CD4-positive, alpha-beta T cell (primary cell): ENCODE data around the gene CNIH4. TPM values are rescaled to one million over a fixed set of nuclear protein-coding genes. Genes with fewer than 3 reads are reported as not detected.
"Not testable (repeated sequence)": the region's sequence is repeated elsewhere in the genome, so short reads cannot be mapped to it uniquely, and the experiment has no call there.

Experiments
- ATAC-seq: fragments of 200-7000 bp; cut with Tn5 transposase; one replicate; pipeline ENCODE4 v1.10.0; 2022; ENCODE audit warnings: mild to moderate bottlenecking; ENCODE audit not compliant: poor library complexity
- CTCF ChIA-PET: fragments of 350-600 bp; sonication (Branson Sonifier 250); formaldehyde crosslinking; loops from one replicate; lab custom pipeline; 2021; ENCODE audit warnings: antibody characterized with exemption, inconsistent platforms; lab: Charles Lee
- POLR2A ChIA-PET: fragments of 350-600 bp; sonication (Branson Sonifier 250); formaldehyde crosslinking; loops from one replicate; lab custom pipeline; 2021; ENCODE audit warnings: antibody characterized with exemption, inconsistent platforms; lab: Charles Lee
- DNase-seq, 14 experiments: peaks; one replicate each; pipeline ENCODE4 v3.0.0-alpha.2; 2013 to 2020; ENCODE audit warnings: mixed read lengths in 2 of 14
- H3K27ac ChIP-seq, 2 donors: one replicate each; pipeline versions ENCODE4 v1.5.1 to v1.7.0; 2013; ENCODE audit warnings: low read length in 2 of 2, low read depth in 1 of 2, mild to moderate bottlenecking in 1 of 2
- H3K27me3 ChIP-seq, 2 experiments: 1 replicate in 1 of 2; 2 replicates in 1 of 2; pipeline versions ENCODE4 v1.6.1 to v1.7.0; 2013; ENCODE audit warnings: low read length in 2 of 2, control low read depth in 1 of 2, mild to moderate bottlenecking in 1 of 2, moderate library complexity in 1 of 2; ENCODE audit not compliant: insufficient read depth in 2 of 2, control insufficient read depth in 1 of 2
- H3K36me3 ChIP-seq: one replicate; pipeline ENCODE4 v1.6.1; 2013; ENCODE audit warnings: low read length, control low read depth; ENCODE audit not compliant: insufficient read depth
- H3K4me1 ChIP-seq: one replicate; pipeline ENCODE4 v1.6.1; 2013; ENCODE audit warnings: low read length, control low read depth; ENCODE audit not compliant: insufficient read depth
- H3K4me3 ChIP-seq: one replicate; pipeline ENCODE4 v1.5.1; 2013; ENCODE audit warnings: mild to moderate bottlenecking, low read length, moderate library complexity
- H3K9me3 ChIP-seq, 2 experiments: 1 replicate in 1 of 2; 2 replicates in 1 of 2; pipeline versions ENCODE4 v1.6.1 to v1.7.0; 2013; ENCODE audit warnings: low read length in 2 of 2, mild to moderate bottlenecking in 2 of 2, control low read depth in 1 of 2, moderate library complexity in 1 of 2; ENCODE audit not compliant: control insufficient read depth in 1 of 2, insufficient read depth in 1 of 2
- H3K27ac Mint-ChIP-seq: one replicate; pipeline ENCODE4 v1.8.0; 2020; ENCODE audit warnings: mixed read lengths
- H3K27me3 Mint-ChIP-seq: one replicate; pipeline ENCODE4 v1.8.0; 2021; ENCODE audit warnings: mixed read lengths
- H3K36me3 Mint-ChIP-seq: one replicate; pipeline ENCODE4 v1.8.0; 2021; ENCODE audit warnings: low read depth, mixed read lengths
- H3K4me1 Mint-ChIP-seq: one replicate; pipeline ENCODE4 v1.8.0; 2021; ENCODE audit warnings: low read depth, mixed read lengths
- H3K4me3 Mint-ChIP-seq: one replicate; pipeline ENCODE4 v1.8.0; 2020; ENCODE audit warnings: mild to moderate bottlenecking, mixed read lengths
- H3K9me3 Mint-ChIP-seq: one replicate; pipeline ENCODE4 v1.8.0; 2020; ENCODE audit warnings: mixed read lengths
- intact Hi-C, 2 experiments: fragments of 100-400 bp; cut with DNase I in 1 of 2; cut with micrococcal nuclease in 1 of 2; formaldehyde crosslinking; loops; one replicate each; pipeline versions ENCODE4 v1.15.1 to v1.9.0; 2023 to 2025; cut with DNase I, micrococcal nuclease
- polyA plus RNA-seq, 2 donors: library from polyadenylated mRNA; unstranded; fragments of 120-200 nt; gene quantifications; one replicate each; pipeline ENCODE4 v1.2.1, GENCODE V29; 2013
- total RNA-seq, 174 experiments: library from RNA in 2 of 174; stranded (reverse) in 2 of 174; gene quantifications; one replicate each; pipeline ENCODE4 v1.2.3 and lab custom pipeline; 2021 to 2026
- TF ChIP-seq, protein P1 (sequence below): fragments of 200-600 bp; IDR thresholded peaks from one replicate; pipeline ENCODE4 v1.8.0; 2022; ENCODE audit warnings: antibody characterized with exemption, mild to moderate bottlenecking

Gene CNIH4
- total RNA-seq (10 to 100 TPM; 31.2 to 33.6 TPM), total RNA-seq (lab: John Stamatoyannopoulos, UW) (10.1 to 82.8 (median 42.1) reads per million in 172 experiments)
- 22.0 TPM for polyA plus RNA-seq (2013, experiment 1 of 2)
- 26.6 TPM for polyA plus RNA-seq (2013, experiment 2 of 2)

DNA sequence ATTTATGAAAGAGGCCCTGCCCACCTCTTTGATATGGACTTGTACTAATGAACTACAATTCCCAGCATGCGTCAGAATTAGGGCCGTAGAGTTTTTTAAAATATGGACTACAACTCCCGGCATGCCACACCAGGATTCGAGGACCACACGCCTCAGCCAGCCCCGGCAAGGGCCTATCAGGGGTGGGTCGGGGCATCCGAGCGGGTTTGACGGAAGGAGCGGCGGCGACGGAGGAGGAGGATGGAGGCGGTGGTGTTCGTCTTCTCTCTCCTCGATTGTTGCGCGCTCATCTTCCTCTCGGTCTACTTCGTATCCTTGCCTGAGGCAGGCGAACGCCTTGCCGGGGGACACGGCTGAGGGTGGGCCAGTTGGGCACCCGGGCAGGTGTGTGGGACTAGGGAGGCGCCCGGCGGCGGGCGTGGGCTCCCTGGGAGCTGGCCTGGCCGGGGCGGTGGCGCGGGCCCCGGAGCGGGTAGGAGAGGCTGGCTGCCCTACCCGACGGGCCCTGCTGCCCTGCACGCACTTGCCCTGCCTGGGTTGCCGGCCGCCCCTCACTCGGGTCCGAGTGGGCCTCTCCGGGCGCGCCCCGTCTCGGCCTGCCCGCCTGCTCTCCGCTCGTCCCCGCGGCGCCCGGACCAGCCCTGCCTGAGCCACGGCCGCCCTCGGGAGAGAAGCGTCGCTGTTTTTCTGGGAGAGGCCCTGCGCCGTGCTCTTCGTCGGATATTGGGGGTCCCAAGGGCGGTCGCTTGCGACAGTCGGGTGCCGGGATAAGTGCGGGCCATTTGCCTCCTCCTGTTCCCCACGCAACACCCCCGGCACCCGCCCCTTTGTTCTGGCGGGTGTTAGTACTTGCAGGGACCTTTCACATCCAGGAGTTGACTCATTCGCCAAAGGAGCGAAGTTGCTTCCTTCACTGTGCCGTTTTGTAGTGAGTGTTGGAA is at the start of gene CNIH4:
TSS of gene CNIH4 (plus strand) at position 195 of the 941 bp plus-strand sequence. CDS start at position 241, 46 bp downstream.
- ATAC-seq (peak; percentile 99), DNase-seq (peak; percentile 83 to 97 (median 88))
- Mint-ChIP-seq H3K4me1 (peaks cover 45% of the 10 kb centered on the region), H3K36me3 (peaks cover 19% of the 10 kb centered on the region), H3K27me3 (no peaks in the 10 kb centered on the region), H3K4me3 (peak within 1 kb of the TSS; percentile 99), H3K9me3 (no peaks in the 10 kb centered on the region), H3K27ac (peak within 1 kb of the TSS; percentile 80)
- Histone ChIP-seq H3K4me3 (peak within 1 kb of the TSS; percentile 80), H3K4me1 (peaks cover 40% of the 10 kb centered on the region), H3K27ac (peak within 1 kb of the TSS; percentile 56 to 72), H3K36me3 (peaks cover 5% of the 10 kb centered on the region), H3K9me3 (no peaks in the 10 kb centered on the region), H3K27me3 (no peaks in the 10 kb centered on the region)
- intact Hi-C loops, result loop anchor here (1.0 to 10.0 kb wide), 5 partner anchors 26 to 512 kb away; partner anchors contain the start of gene TP53BP2 (in 1 of the 2)
- CTCF ChIA-PET, result interaction anchor here (1.0 to 1.1 kb wide), 2 partner anchors 23 to 101 kb away, joined by 3 read pairs; no protein-coding TSS in a partner anchor
- TF ChIP-seq, protein P1, sequence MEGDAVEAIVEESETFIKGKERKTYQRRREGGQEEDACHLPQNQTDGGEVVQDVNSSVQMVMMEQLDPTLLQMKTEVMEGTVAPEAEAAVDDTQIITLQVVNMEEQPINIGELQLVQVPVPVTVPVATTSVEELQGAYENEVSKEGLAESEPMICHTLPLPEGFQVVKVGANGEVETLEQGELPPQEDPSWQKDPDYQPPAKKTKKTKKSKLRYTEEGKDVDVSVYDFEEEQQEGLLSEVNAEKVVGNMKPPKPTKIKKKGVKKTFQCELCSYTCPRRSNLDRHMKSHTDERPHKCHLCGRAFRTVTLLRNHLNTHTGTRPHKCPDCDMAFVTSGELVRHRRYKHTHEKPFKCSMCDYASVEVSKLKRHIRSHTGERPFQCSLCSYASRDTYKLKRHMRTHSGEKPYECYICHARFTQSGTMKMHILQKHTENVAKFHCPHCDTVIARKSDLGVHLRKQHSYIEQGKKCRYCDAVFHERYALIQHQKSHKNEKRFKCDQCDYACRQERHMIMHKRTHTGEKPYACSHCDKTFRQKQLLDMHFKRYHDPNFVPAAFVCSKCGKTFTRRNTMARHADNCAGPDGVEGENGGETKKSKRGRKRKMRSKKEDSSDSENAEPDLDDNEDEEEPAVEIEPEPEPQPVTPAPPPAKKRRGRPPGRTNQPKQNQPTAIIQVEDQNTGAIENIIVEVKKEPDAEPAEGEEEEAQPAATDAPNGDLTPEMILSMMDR, result no peak
- POLR2A ChIA-PET, result interaction anchor here (0.6 to 2.0 kb wide), 13 partner anchors 11 to 175 kb away, joined by 3 to 9 read pairs (median 5); partner anchors contain the start of genes DEGS1, NVL and WDR26

DNA sequence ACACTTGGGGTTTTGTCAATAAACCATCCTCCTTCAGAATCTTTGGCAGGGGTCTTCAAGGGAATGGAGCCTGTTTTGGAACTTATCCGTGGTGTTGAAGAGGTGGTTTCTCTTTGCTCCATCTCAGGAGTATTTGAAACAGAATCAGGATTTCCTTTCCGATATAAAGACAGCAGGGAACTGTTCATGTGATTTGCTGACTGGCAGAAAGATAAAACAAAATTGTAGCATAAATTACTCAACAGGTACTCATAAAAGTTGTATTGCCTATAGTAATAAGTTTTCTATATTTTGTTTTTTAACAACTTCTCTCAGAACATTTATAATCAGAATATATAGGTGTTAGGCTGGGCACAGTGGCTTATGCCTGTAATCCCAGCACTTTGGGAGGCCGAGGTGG is 48.6 kb upstream of the CNIH4 start:
- no peak overlapping the region for H3K27ac ChIP-seq
- intact Hi-C loops, result no loop called here
- Mint-ChIP-seq H3K36me3 (peaks cover 77% of the 10 kb centered on the region), H3K9me3 (no peaks in the 10 kb centered on the region), H3K27ac (no peak overlapping the region), H3K4me1 (no peaks in the 10 kb centered on the region), H3K4me3 (no peak overlapping the region), H3K27me3 (no peaks in the 10 kb centered on the region)
- POLR2A ChIA-PET, result no interaction called here
- TF ChIP-seq, protein P1, result no peak
- no peak overlapping the region for H3K4me3 ChIP-seq
- ATAC-seq, result no peak
- no peaks in the 10 kb centered on the region for H3K27me3 ChIP-seq
- no peak for DNase-seq
- no peaks in the 10 kb centered on the region for H3K4me1 ChIP-seq
- peaks cover 72% of the 10 kb centered on the region for H3K36me3 ChIP-seq
- H3K9me3 ChIP-seq, result no peaks in the 10 kb centered on the region
- CTCF ChIA-PET, result interaction anchor here (0.7 kb wide), 1 partner anchor 69 kb away, joined by 3 read pairs; no protein-coding TSS in a partner anchor

DNA sequence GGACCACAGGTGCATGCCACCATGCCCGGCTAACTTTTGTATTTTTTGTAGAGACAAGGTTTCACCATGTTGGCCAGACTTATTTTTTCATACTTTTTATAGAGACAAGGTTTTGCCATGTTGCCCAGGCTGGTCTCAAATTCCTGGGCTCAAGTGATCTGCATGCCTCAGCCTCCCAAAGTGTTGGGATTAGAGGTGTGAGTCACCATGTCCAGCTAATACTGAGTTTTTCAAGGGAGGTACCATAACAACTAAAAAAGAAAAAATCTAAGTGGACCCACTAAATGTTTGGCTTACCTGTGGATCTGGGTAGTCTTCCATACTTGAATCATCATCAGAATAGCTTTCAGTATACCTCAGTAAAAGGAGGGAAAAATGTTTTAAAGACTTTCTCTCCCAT is 45.2 kb upstream of the CNIH4 start:
- H3K4me3 ChIP-seq, H3K9me3 ChIP-seq, ATAC-seq, H3K4me1 Mint-ChIP-seq, H3K4me3 Mint-ChIP-seq, H3K27ac ChIP-seq, H3K27me3 ChIP-seq, CTCF ChIA-PET, POLR2A ChIA-PET, DNase-seq, H3K27me3 Mint-ChIP-seq, H3K4me1 ChIP-seq, H3K9me3 Mint-ChIP-seq, H3K27ac Mint-ChIP-seq: not testable (repeated sequence)
- intact Hi-C loops, result loop anchor here in 1 of 2 experiments (5.0 kb wide), 1 partner anchor 146 kb away; no protein-coding TSS in a partner anchor
- H3K36me3 Mint-ChIP-seq, result peaks cover 79% of the 10 kb centered on the region
- peaks cover 70% of the 10 kb centered on the region for H3K36me3 ChIP-seq
